HG02884 (cell line): ENCODE measurements around the gene MAP2K1.
A peak's percentile ranks its signal among the peaks of the same experiment; 100 is the strongest.
"Not testable (repeated sequence)": the region's sequence is repeated elsewhere in the genome, so short reads cannot be mapped to it uniquely, and the experiment has no call there.

ENCODE experiments used
- ATAC-seq: cut with Tn5 transposase; IDR thresholded peaks from one replicate; pipeline ENCODE4 v1.9.1; 2021; ENCODE audit warnings: mild to moderate bottlenecking, moderate library complexity; ENCODE audit not compliant: unreplicated experiment

MAP2K1 gene

GRCh38 chr15:66386204-66387123 is at the start of gene MAP2K1:
Gene MAP2K1 (plus strand): TSS chr15:66386912. CDS start chr15:66387348, 436 bp downstream.
- ATAC-seq: peak; percentile 77

- not testable (repeated sequence) for ATAC-seq
Observed at GRCh38 chr15:66348530-66348929, 38.2 kb upstream of the MAP2K1 start.

- no peak for ATAC-seq
Observed at GRCh38 chr15:66356077-66356358, 30.7 kb upstream of the MAP2K1 start.

- ATAC-seq: peak; percentile 83
Observed at GRCh38 chr15:66356359-66357236, 30.1 kb upstream of the MAP2K1 start, which contains the start of gene TIPIN. Gene TIPIN (minus strand): TSS chr15:66356685. CDS start chr15:66352947, 3,738 bp downstream.

- no peak for ATAC-seq
Observed at GRCh38 chr15:66359740-66360139, 27.0 kb upstream of the MAP2K1 start.

GRCh38 chr15:66361745-66362460 is 24.8 kb upstream of the MAP2K1 start:
- not testable (repeated sequence) for ATAC-seq

- ATAC-seq: no peak
Observed at GRCh38 chr15:66362776-66363175, 23.9 kb upstream of the MAP2K1 start.

GRCh38 chr15:66364944-66365528 is 21.7 kb upstream of the MAP2K1 start:
- no peak for ATAC-seq

- no peak for ATAC-seq
Observed at GRCh38 chr15:66369773-66370651, 16.7 kb upstream of the MAP2K1 start.

- no peak for ATAC-seq
Observed at GRCh38 chr15:66374179-66374578, 12.5 kb upstream of the MAP2K1 start.

- ATAC-seq: no peak
Observed at GRCh38 chr15:66378814-66379430, 7.8 kb upstream of the MAP2K1 start.

- not testable (repeated sequence) for ATAC-seq
Observed at GRCh38 chr15:66381376-66381775, 5.3 kb upstream of the MAP2K1 start.

- ATAC-seq: no peak
Observed at GRCh38 chr15:66387163-66388042, 691 bp downstream of the MAP2K1 start.

GRCh38 chr15:66388043-66388363 is 1.3 kb downstream of the MAP2K1 start:
- no peak for ATAC-seq

GRCh38 chr15:66388576-66388975 is 1.9 kb downstream of the MAP2K1 start:
- no peak for ATAC-seq

GRCh38 chr15:66389098-66389858 is 2.6 kb downstream of the MAP2K1 start:
- no peak for ATAC-seq

GRCh38 chr15:66389859-66390381 is 3.2 kb downstream of the MAP2K1 start:
- no peak for ATAC-seq
